ENCODE results near the gene NDE1. TPM values are rescaled to one million over a fixed set of nuclear protein-coding genes. Genes with fewer than 3 reads are reported as not detected.

NDE1 gene, protein sequence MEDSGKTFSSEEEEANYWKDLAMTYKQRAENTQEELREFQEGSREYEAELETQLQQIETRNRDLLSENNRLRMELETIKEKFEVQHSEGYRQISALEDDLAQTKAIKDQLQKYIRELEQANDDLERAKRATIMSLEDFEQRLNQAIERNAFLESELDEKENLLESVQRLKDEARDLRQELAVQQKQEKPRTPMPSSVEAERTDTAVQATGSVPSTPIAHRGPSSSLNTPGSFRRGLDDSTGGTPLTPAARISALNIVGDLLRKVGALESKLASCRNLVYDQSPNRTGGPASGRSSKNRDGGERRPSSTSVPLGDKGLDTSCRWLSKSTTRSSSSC
- total RNA-seq = 10 to 100 TPM; 34.3 to 39.3 TPM

GRCh38 chr16:15650019-15650697, at the start of gene NDE1:
TSS of gene NDE1 (plus strand) at chr16:15650245. CDS start at chr16:15664779, 14,534 bp downstream.
- Histone ChIP-seq H3K4me1 (replicated peaks) (no peaks in the 10 kb centered on the region), H3K27ac (peak within 1 kb of the TSS; percentile 91 to 94), H3K4me3 (peak within 1 kb of the TSS; percentile 88 to 92), H3K9me3 (no peaks in the 10 kb centered on the region), H3K27me3 (replicated peaks; ENCODE audit: insufficient read depth) (no peaks in the 10 kb centered on the region), H3K36me3 (no peaks in the 10 kb centered on the region)
- intact Hi-C loops (cut with DNase I) = loop anchor here (2.0 kb wide), 1 partner anchor 23 kb away; no protein-coding TSS in a partner anchor
- WGBS = 0% methylated on average over 34 of the region's 71 CpGs
- TF ChIP-seq POLR2AphosphoS5 (IDR thresholded peaks at IDR 0.05) = peak; percentile 71
- peak; percentile 83 for TF ChIP-seq POLR2A (IDR thresholded peaks at IDR 0.05)
- TF ChIP-seq, protein P1, sequence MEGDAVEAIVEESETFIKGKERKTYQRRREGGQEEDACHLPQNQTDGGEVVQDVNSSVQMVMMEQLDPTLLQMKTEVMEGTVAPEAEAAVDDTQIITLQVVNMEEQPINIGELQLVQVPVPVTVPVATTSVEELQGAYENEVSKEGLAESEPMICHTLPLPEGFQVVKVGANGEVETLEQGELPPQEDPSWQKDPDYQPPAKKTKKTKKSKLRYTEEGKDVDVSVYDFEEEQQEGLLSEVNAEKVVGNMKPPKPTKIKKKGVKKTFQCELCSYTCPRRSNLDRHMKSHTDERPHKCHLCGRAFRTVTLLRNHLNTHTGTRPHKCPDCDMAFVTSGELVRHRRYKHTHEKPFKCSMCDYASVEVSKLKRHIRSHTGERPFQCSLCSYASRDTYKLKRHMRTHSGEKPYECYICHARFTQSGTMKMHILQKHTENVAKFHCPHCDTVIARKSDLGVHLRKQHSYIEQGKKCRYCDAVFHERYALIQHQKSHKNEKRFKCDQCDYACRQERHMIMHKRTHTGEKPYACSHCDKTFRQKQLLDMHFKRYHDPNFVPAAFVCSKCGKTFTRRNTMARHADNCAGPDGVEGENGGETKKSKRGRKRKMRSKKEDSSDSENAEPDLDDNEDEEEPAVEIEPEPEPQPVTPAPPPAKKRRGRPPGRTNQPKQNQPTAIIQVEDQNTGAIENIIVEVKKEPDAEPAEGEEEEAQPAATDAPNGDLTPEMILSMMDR (IDR thresholded peaks at IDR 0.05) = no peak
- DNase-seq (ENCODE audit: low spot score) = peak; percentile 95

- Histone ChIP-seq H3K27ac (no peak overlapping the region), H3K9me3 (no peaks in the 10 kb centered on the region), H3K27me3 (replicated peaks; ENCODE audit: insufficient read depth) (no peaks in the 10 kb centered on the region), H3K36me3 (peaks cover 0 to 13% of the 10 kb centered on the region in 2 donors), H3K4me1 (replicated peaks) (no peaks in the 10 kb centered on the region), H3K4me3 (no peak overlapping the region)
- intact Hi-C loops (cut with DNase I) = loop anchor here (5.0 kb wide), 1 partner anchor 49 kb away; no protein-coding TSS in a partner anchor
- 81% methylated on average over 9 of the region's 9 CpGs for WGBS
- no peak for DNase-seq (ENCODE audit: low spot score)
- no peak for TF ChIP-seq POLR2A (IDR thresholded peaks at IDR 0.05)
- TF ChIP-seq, protein P1 (IDR thresholded peaks at IDR 0.05) = no peak
- TF ChIP-seq POLR2AphosphoS5 (IDR thresholded peaks at IDR 0.05) = no peak
These were observed 48.7 kb upstream of the NDE1 start for GRCh38 chr16:15601212-15601879.

GRCh38 chr16:15602285-15603044, 47.6 kb upstream of the NDE1 start:
- Histone ChIP-seq H3K9me3 (no peaks in the 10 kb centered on the region), H3K27ac (no peak overlapping the region), H3K4me3 (no peak overlapping the region), H3K4me1 (replicated peaks) (no peaks in the 10 kb centered on the region), H3K36me3 (peaks cover 0 to 13% of the 10 kb centered on the region in 2 donors), H3K27me3 (replicated peaks; ENCODE audit: insufficient read depth) (no peaks in the 10 kb centered on the region)
- DNase-seq (ENCODE audit: low spot score) = no peak
- TF ChIP-seq, protein P1 (IDR thresholded peaks at IDR 0.05) = no peak
- no peak for TF ChIP-seq POLR2A (IDR thresholded peaks at IDR 0.05)
- no peak for TF ChIP-seq POLR2AphosphoS5 (IDR thresholded peaks at IDR 0.05)
- intact Hi-C loops (cut with DNase I) = loop anchor here (5.0 kb wide), 1 partner anchor 50 kb away; no protein-coding TSS in a partner anchor
- whole genome bisulfite sequencing = 91% methylated on average over 23 of the region's 23 CpGs

DNA sequence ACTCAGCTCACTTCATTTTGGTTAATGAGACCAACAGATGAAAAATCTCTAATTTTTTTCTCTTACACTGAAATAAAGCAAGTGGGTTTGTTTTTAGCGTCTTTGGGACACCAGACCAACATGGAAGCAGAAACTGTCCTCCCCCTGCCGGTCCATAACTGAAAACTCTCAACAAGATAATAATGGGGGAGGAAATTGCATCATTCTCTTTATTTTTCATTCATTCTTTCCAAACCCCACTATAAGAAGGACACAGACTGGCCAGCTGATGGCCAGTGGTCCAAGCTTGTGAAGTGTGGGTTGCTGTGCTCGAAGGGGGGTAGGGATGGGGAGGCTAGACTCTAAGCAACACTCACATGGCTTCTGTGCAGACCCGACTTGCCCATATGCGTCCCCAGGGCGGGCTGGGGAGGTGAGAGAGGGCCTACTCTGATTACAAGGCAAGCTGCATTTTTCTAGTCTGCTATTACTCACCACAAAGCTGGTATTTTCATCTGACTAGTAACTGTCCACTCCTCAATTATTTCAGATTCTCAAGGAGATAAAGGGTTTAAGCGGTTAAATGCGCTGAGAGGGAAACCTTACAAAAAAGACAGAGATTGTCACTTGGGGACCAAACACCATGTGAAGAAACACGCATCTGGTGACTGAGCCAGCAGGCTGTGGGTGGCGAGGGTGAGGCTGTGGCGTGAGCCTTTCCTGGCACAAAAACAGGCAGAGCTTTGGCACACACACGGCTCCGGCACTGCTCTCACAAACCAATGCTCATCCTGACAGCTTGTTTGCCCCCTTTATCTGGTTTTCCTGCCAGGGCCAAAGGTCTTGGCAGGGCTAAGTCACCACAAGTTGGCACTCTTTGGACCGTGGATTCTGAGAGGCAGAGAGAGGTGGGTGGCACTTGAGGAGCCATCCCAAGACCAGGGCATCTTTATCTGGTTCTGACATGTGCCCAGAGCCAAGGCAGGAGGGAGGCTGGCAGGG, 45.3 kb upstream of the NDE1 start:
- H3K9me3 ChIP-seq = no peaks in the 10 kb centered on the region
- H3K27ac ChIP-seq = no peak overlapping the region
- intact Hi-C loops (cut with DNase I) = loop anchor here (5.0 kb wide), 1 partner anchor 52 kb away; no protein-coding TSS in a partner anchor
- no peaks in the 10 kb centered on the region for H3K27me3 ChIP-seq (replicated peaks; ENCODE audit: insufficient read depth)
- no peak for DNase-seq (ENCODE audit: low spot score)
- H3K4me3 ChIP-seq = no peak overlapping the region
- peaks cover 0 to 8% of the 10 kb centered on the region in 2 donors for H3K36me3 ChIP-seq
- H3K4me1 ChIP-seq (replicated peaks) = no peaks in the 10 kb centered on the region
- TF ChIP-seq POLR2A (IDR thresholded peaks at IDR 0.05) (no peak), POLR2AphosphoS5 (IDR thresholded peaks at IDR 0.05) (no peak)
- TF ChIP-seq, protein P1 (IDR thresholded peaks at IDR 0.05) = no peak
- 59% methylated on average over 14 of the region's 14 CpGs for WGBS

Measured in prostate gland (tissue), 2 donors.